SK-N-SH (cell line): ENCODE data around the gene PIAS4. TPM values are rescaled to one million over a fixed set of nuclear protein-coding genes. Genes with fewer than 3 reads are reported as not detected.

ENCODE experiments used
- CTCF ChIA-PET: fragments of 300-600, 350-600 bp; formaldehyde crosslinking; extraction: SDS; loops from one replicate; lab custom pipeline; 2021; lab: Yijun Ruan, JAX
- POLR2A ChIA-PET: fragments of 350-600 bp; sonication (Branson Sonifier 250); formaldehyde crosslinking; extraction: SDS; loops from one replicate; lab custom pipeline; 2020; ENCODE audit warnings: antibody characterized with exemption, inconsistent platforms; lab: Yijun Ruan, JAX
- DNase-seq: peaks from one replicate; pipeline ENCODE4 v3.0.0; 2012
- H2AFZ ChIP-seq: fragments of 200-600 bp; sonication (generic); 2 replicates; pipeline ENCODE4 v1.8.1; 2016; ENCODE audit warnings: antibody characterized with exemption, mild to moderate bottlenecking, low read depth
- H3F3A ChIP-seq: fragments of 200-600 bp; sonication (generic); replicated peaks from 2 replicates; pipeline ENCODE3; 2016; ENCODE audit warnings: antibody characterized with exemption, mild to moderate bottlenecking; ENCODE audit not compliant: insufficient read depth
- H3K27ac ChIP-seq, 2 experiments: fragments of 200-500 bp in 1 of 2; fragments of 200-600 bp in 1 of 2; sonication (Bioruptor generic) in 1 of 2; sonication (generic), shearing (Covaris generic) in 1 of 2; 2 replicates each; pipeline versions ENCODE4 v1.5.1 to v1.6.1; 2014 to 2016; ENCODE audit warnings: low read depth in 2 of 2, inconsistent platforms in 1 of 2, low read length in 1 of 2, mild to moderate bottlenecking in 1 of 2, mixed read lengths in 1 of 2
- H3K27me3 ChIP-seq: fragments of 200-600 bp; sonication (generic), shearing (Covaris generic); 2 replicates; pipeline ENCODE4 v1.6.1; 2016; ENCODE audit warnings: mixed run types; ENCODE audit not compliant: insufficient read depth
- H3K36me3 ChIP-seq, 2 experiments: fragments of 200-500 bp in 1 of 2; fragments of 200-600 bp in 1 of 2; sonication (Bioruptor generic) in 1 of 2; sonication (generic) in 1 of 2; replicated peaks in 1 of 2; 2 replicates each; pipeline versions ENCODE3 to v1.5.1; 2014 to 2016; ENCODE audit warnings: low read length in 1 of 2, mild to moderate bottlenecking in 1 of 2; ENCODE audit not compliant: insufficient read depth in 2 of 2, control insufficient read depth in 1 of 2
- H3K4me1 ChIP-seq, 2 experiments: fragments of 200-500 bp in 1 of 2; fragments of 200-600 bp in 1 of 2; sonication (Bioruptor generic) in 1 of 2; sonication (generic), shearing (Covaris generic) in 1 of 2; 2 replicates each; pipeline versions ENCODE4 v1.5.1 to v1.6.1; 2014 to 2016; ENCODE audit warnings: low read depth in 1 of 2, low read length in 1 of 2, mixed run types in 1 of 2; ENCODE audit not compliant: insufficient read depth in 2 of 2, control insufficient read depth in 1 of 2
- H3K4me2 ChIP-seq: fragments of 200-600 bp; sonication (generic), shearing (Covaris generic); 2 replicates; pipeline ENCODE4 v1.6.1; 2017; ENCODE audit warnings: mixed run types
- H3K4me3 ChIP-seq, 2 experiments: fragments of 200-500 bp in 1 of 2; fragments of 200-600 bp in 1 of 2; sonication (Bioruptor generic) in 1 of 2; sonication (generic), shearing (Covaris generic) in 1 of 2; 2 replicates each; pipeline versions ENCODE4 v1.5.1 to v1.8.1; 2014 to 2016; ENCODE audit warnings: low read depth in 2 of 2, inconsistent platforms in 1 of 2, low read length in 1 of 2, mild to moderate bottlenecking in 1 of 2, mixed read lengths in 1 of 2, moderate library complexity in 1 of 2
- H3K79me2 ChIP-seq: fragments of 200-600 bp; sonication (generic); 2 replicates; pipeline ENCODE4 v1.8.1; 2017; ENCODE audit warnings: mild to moderate bottlenecking; ENCODE audit not compliant: insufficient read depth
- H3K9ac ChIP-seq: fragments of 200-600 bp; sonication (generic); 2 replicates; pipeline ENCODE4 v1.6.1; 2017; ENCODE audit warnings: mixed run types
- H3K9me2 ChIP-seq: fragments of 200-600 bp; sonication (generic); 2 replicates; pipeline ENCODE4 v1.6.1; 2017; ENCODE audit warnings: mixed run types
- H3K9me3 ChIP-seq: fragments of 200-600 bp; sonication (generic); 2 replicates; pipeline ENCODE4 v1.6.1; 2017; ENCODE audit warnings: mixed run types, mild to moderate bottlenecking, moderate library complexity
- H4K20me1 ChIP-seq: fragments of 200-600 bp; sonication (generic); 2 replicates; pipeline ENCODE4 v1.6.1; 2017; ENCODE audit warnings: mild to moderate bottlenecking, mixed run types; ENCODE audit not compliant: insufficient read depth
- ELF1 ChIP-seq: IDR thresholded peaks from 2 replicates; pipeline ENCODE4 v1.4.0; 2012
- FOXJ3 ChIP-seq: sonication (generic); formaldehyde crosslinking; IDR thresholded peaks from 2 replicates; pipeline ENCODE4 v1.5.1; 2020; ENCODE audit warnings: mild to moderate bottlenecking, missing genetic modification reagents
- FOXM1 ChIP-seq: IDR thresholded peaks from 2 replicates; pipeline ENCODE4 v1.4.0; 2012; ENCODE audit warnings: low read depth, mild to moderate bottlenecking
- GABPA ChIP-seq: IDR thresholded peaks from 2 replicates; pipeline ENCODE4 v1.4.0; 2012; ENCODE audit warnings: low read depth, mild to moderate bottlenecking
- POLR2AphosphoS5 ChIP-seq: IDR thresholded peaks from 2 replicates; pipeline ENCODE4 v1.6.1; 2012; ENCODE audit warnings: low read depth, low read length
- SIN3A ChIP-seq: IDR thresholded peaks from 2 replicates; pipeline ENCODE4 v1.6.1; 2012; ENCODE audit warnings: low read depth, mild to moderate bottlenecking, low read length, moderate library complexity, borderline replicate concordance
- USF2 ChIP-seq: fragments of 150-350 bp; IDR thresholded peaks from 2 replicates; pipeline ENCODE4 v1.6.1; 2017; ENCODE audit warnings: antibody characterized with exemption, low read length, low read depth, borderline replicate concordance
- ZBTB33 ChIP-seq: IDR thresholded peaks from 2 replicates; pipeline ENCODE4 v1.4.0; 2012; ENCODE audit warnings: low read depth, borderline replicate concordance
- WGBS: methylation state at CpG from one replicate; pipeline ENCODE4 v1.1.6; 2017; ENCODE audit warnings: low lambda C conversion rate; 5-methylcytosine and 5-hydroxymethylcytosine counted together
- polyA plus RNA-seq, 3 experiments: library from polyadenylated mRNA; depleted of rRNA; stranded (reverse); fragments of >200 nt; gene quantifications; 2 replicates each; pipeline ENCODE4 v1.2.3, GENCODE V29; 2012

The PIAS4 gene
- polyA plus RNA-seq, 1 of the 3 experiments (the other 2 are of a cell fraction): 14.1 TPM

GRCh38 chr19:3975637-3976087 is 31.9 kb upstream of the PIAS4 start:
- Histone ChIP-seq H3K9me3 (no peaks in the 10 kb centered on the region), H3K4me1 (peaks cover 0 to 2% of the 10 kb centered on the region in 2 experiments; a peak in 1 of 4 replicates), H3K79me2 (peaks cover 41% of the 10 kb centered on the region), H4K20me1 (peaks cover 75% of the 10 kb centered on the region), H3K27ac (no peak overlapping the region), H3K9ac (no peak overlapping the region), H3K4me3 (no peak overlapping the region), H3K4me2 (no peak overlapping the region), H3K9me2 (no peaks in the 10 kb centered on the region), H3F3A (peaks cover 57% of the 10 kb centered on the region), H3K36me3 (peaks cover 48 to 51% of the 10 kb centered on the region in 2 experiments), H2AFZ (no peak overlapping the region), H3K27me3 (no peaks in the 10 kb centered on the region)
- CTCF ChIA-PET: interaction anchor here (1.2 to 1.9 kb wide), 3 partner anchors 8 to 12 kb away, joined by 4 to 8 read pairs (median 5); partner anchors contain the start of gene EEF2
- no peak for DNase-seq
- TF ChIP-seq ZBTB33 (no peak), POLR2AphosphoS5 (peak; percentile 53)
- WGBS: 92% methylated on average over 13 of the region's 14 CpGs
- POLR2A ChIA-PET: interaction anchor here (2.8 kb wide), 1 partner anchor 9 kb away, joined by 17 read pairs; the partner anchor contains the start of gene EEF2

GRCh38 chr19:3976495-3977241 is 30.9 kb upstream of the PIAS4 start:
- peak overlapping the region; percentile 4 to 14; a peak in 1 of 4 replicates for H3K27ac ChIP-seq
- WGBS: 94% methylated on average over 16 of the region's 29 CpGs
- no peaks in the 10 kb centered on the region for H3K9me3 ChIP-seq
- no peak overlapping the region for H3K9ac ChIP-seq
- H2AFZ ChIP-seq: no peak overlapping the region
- peaks cover 63% of the 10 kb centered on the region for H3F3A ChIP-seq
- peaks cover 48% of the 10 kb centered on the region for H3K79me2 ChIP-seq
- no peaks in the 10 kb centered on the region for H3K9me2 ChIP-seq
- ChIA-PET CTCF (interaction anchor here (1.0 to 3.6 kb wide), 4 partner anchors 9 to 164 kb away, joined by 3 to 15 read pairs (median 6); partner anchors contain the start of gene EEF2), POLR2A (interaction anchor here (2.8 kb wide), 1 partner anchor 8 kb away, joined by 17 read pairs; the partner anchor contains the start of gene EEF2)
- H3K4me2 ChIP-seq: no peak overlapping the region
- peak overlapping the region in 1 of 2 experiments; percentile 22; a peak in 1 of 4 replicates for H3K4me3 ChIP-seq
- peaks cover 81% of the 10 kb centered on the region for H4K20me1 ChIP-seq
- peak; percentile 19 for DNase-seq
- H3K27me3 ChIP-seq: no peaks in the 10 kb centered on the region
- peaks cover 58 to 61% of the 10 kb centered on the region in 2 experiments for H3K36me3 ChIP-seq
- TF ChIP-seq USF2: no peak
- no peak for TF ChIP-seq ELF1
- TF ChIP-seq FOXM1: no peak
- no peak for TF ChIP-seq FOXJ3 (CRISPR knock-in tag)
- no peak for TF ChIP-seq POLR2AphosphoS5
- TF ChIP-seq GABPA: no peak
- no peak for TF ChIP-seq SIN3A
- H3K4me1 ChIP-seq: no peaks in the 10 kb centered on the region; a peak in 1 of 4 replicates
